CD4-positive, alpha-beta T cell treated with Interferon gamma for 1 hour (primary cell): ENCODE results near the gene SPRED2.

ENCODE experiments used
- DNase-seq: peaks from one replicate; pipeline ENCODE4 v3.0.0-alpha.2; 2020

The SPRED2 gene

GRCh38 chr2:65300134-65300760 is 132.2 kb downstream of the SPRED2 start:
- DNase-seq, result no peak

- DNase-seq, result no peak
These were observed 133.2 kb downstream of the SPRED2 start for GRCh38 chr2:65299246-65299645.

DNA sequence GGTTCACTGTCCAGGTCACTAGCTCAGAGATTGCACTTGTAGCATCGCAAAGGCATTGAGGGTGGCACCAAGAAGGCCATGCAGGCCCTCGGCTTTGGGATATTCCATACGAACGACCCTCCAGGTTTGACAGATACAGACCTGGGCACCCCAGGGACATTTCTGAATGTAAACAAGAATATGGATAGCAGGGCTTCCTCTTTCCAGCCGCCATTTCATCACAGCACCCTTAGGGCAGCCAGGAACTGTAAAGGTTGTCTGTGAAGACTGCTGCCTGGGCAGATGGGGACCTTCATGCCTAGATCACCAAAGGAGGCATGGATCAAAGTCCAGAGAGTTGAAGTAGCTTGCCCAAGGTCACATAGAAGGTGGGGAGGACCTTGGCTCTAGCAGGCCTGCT is 134.3 kb downstream of the SPRED2 start:
- no peak for DNase-seq

DNA sequence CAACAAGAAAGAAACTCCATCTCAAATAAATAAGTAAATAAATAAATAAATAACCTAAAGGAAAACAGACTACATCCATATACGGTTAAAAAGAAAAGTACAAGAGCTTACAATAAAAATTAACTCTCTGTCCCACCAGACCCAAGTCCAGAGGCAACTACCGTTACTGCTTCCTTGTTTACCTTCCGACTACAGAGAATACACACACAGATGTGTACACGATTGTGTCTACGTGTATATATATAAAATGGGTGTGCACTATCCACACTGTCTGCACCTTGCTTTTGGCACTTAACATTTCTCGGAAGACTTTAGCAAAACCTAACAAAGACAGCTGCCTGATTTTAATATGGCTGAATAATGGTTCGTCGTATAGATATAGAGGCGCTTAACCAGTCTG is 134.9 kb downstream of the SPRED2 start:
- no peak for DNase-seq

- no peak for DNase-seq
These were observed 135.4 kb downstream of the SPRED2 start for GRCh38 chr2:65296971-65297370.

- DNase-seq, result no peak
These were observed 137.7 kb downstream of the SPRED2 start for GRCh38 chr2:65294701-65295100.

- DNase-seq, result no peak
These were observed 138.3 kb downstream of the SPRED2 start for GRCh38 chr2:65294136-65294535.

DNA sequence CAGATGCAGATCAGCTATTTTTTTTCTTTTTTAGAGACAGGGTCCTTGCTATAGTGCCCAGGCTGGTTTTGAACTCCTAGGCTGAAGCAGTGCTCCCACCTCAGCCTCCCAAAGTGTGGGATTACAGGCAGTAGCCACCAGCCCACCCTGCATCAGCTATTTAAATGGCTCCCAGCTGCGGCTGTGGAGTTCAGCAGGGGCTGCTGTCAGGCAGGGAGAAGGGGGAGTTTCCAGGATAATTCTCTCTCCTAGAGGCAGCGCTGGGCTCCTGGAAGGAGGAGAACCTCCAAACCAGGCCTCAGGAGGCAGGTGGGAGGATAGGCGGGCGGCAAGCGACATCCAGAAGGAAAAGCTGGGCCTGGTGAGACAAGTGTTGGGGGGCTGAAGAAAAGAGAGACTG is 139.0 kb downstream of the SPRED2 start:
- DNase-seq, result no peak

- DNase-seq, result no peak
These were observed 139.9 kb downstream of the SPRED2 start for GRCh38 chr2:65292461-65293011.

- DNase-seq, result no peak
These were observed 140.3 kb downstream of the SPRED2 start for GRCh38 chr2:65292106-65292400.

- no peak for DNase-seq
These were observed 140.9 kb downstream of the SPRED2 start for GRCh38 chr2:65291216-65292105.

DNA sequence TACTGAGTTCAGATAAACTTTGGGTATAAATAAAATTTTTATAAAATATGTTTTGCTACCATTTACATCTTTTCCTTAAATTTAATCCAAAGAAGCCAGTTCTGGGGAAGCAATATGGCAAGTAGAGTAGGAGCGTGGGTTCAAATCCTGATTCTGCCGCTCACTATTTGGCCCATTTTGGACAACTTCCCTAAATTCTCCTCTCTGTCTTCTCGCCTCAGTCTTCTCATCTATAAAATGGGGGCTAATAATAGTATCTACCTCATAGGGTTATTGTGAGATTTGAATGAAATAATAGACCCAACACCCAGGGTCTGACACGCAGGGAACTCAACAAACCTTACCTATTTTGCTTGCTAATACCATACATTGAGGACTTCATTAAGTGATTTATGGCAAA is 145.0 kb downstream of the SPRED2 start:
- DNase-seq, result no peak

DNA sequence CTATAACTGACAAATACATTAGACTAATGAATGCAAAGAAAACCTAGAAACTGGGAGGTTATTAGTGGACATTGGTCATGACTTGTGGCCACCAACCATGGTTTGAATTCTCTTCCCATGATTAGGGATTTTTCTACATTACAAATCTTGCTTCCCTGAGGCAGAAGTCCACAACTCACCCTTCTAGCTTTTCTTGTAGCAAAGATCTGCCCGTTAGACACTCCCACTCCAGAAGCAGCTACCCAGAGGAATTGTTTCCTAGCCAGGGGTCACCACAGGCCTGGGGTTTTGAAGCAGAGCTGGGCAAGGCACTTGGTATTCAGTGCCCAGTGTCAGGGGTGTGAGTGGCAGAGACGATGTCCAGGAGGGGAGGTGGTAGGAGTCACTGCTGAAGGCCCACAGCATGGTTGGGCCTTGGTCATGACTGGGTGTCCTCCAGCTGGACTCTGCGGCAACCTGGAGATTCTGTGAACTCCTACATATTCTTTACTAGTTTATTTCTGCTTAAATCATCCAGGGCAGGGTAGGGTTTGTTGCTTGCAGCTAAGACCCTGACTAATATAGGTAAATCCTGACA is 149.8 kb downstream of the SPRED2 start:
- DNase-seq, result no peak

DNA sequence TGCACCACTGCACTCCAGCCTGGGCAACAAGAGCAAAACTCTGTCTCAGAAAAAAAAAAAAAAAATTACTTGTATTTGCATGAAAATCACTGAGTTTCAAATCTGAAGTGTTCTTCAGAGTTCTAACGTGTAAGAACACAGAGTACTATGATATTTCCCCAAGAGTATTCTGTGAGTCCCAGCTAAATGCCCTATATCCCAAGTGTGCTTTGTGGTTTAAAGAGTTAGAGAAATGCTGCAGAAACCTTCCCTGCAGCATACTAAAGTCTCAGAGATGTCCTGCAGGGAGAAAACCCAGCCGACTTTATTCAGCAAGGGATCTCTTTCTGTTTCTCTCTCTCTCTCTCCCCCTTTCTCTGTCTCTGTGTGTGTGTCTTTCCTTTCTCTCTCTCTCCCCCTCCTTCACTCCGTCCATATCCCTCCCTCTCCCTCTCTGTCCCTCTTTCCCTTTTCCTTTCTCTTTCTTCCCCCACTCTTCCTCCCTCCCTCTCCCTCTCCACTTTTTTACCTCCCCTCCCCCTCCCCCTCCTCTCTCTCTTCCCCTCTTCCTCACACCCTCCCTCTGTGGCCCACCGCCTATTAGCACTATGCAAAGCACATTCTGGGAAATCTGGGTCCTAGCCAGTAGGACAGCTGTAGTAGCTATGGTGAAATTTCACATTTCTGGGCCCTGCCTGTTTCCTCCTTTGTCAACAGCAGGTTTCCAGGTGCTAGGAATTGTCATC is 150.6 kb downstream of the SPRED2 start:
- no peak for DNase-seq

- DNase-seq, result no peak
These were observed 152.6 kb downstream of the SPRED2 start for GRCh38 chr2:65279756-65280155.

- DNase-seq, result no peak
These were observed 153.8 kb downstream of the SPRED2 start for GRCh38 chr2:65278531-65278981.

- DNase-seq, result no peak
These were observed 154.5 kb downstream of the SPRED2 start for GRCh38 chr2:65277791-65278483.

DNA sequence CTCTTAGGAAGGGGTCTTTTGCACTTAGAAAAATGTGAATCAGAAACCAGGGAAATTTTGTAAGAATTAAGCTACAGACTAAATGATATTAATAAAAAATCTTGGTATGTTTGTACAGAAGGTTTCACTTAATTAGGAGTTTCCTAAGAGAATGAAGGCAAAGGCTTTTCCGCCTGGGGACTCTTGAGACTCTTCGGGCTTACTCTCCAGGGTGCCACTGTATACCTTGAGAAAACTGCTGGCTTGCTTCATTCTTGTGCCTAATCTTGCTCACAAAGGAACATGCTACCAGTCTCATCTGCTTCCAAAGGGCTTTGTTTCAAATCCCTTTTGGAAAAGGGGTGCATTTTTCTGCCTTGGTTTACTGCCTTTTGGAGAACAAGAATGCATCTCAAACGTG is 155.3 kb downstream of the SPRED2 start:
- DNase-seq, result no peak

DNA sequence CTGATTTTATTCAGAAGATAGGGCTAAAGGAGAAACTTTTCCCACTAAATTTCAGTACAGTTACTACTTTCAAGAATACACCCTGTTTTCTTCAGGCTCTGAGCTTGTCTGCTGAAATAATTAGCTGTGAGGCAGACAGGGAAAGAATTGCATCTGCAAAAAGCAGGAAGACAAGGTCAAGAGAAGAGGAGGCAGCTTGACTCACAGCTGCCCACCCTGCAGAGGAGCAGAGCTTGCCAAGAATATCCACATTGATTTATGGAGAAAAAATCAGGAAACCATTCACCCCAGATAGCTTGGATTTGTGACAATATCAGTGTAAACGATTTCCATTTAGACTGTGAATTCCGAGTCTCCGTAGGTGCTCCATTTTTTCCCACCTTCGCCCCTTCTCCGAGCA is 155.8 kb downstream of the SPRED2 start:
- DNase-seq, result no peak

DNA sequence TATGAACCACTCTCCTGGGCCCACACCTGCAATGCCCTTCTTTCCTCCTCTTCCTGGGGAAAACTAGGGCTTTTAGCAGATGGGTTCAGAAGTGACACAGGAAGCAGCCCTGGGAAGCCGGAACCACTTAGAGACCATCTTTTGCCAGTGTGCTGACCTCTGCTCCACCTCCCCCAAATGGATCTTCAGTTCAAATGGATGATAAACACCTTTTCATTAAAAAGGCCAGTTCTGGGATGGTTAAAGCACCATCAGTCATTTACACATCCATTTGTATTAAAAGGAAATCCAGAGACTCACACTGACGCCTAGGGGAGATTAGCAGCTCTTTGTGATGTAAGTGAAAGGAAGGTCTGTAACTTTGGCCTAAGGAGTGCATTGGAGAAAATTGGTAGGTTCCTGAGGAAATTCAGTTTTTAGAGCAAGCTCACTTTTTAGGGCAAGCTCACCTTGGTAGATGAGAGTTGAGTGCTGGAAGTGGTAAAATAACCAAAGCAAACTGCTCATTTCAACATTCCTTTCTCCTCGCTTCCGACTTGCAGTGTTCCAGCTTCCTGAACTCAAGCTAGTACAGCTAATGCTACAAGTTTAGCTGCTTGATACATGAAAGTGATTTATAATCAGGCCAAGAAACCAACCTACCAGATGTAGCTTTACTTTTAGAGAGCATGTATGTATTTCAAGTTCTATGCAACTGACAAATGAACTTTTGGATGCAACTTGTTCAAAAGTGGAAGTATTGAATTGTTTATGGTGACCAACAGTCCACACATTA is 157.1 kb downstream of the SPRED2 start:
- DNase-seq, result no peak

DNA sequence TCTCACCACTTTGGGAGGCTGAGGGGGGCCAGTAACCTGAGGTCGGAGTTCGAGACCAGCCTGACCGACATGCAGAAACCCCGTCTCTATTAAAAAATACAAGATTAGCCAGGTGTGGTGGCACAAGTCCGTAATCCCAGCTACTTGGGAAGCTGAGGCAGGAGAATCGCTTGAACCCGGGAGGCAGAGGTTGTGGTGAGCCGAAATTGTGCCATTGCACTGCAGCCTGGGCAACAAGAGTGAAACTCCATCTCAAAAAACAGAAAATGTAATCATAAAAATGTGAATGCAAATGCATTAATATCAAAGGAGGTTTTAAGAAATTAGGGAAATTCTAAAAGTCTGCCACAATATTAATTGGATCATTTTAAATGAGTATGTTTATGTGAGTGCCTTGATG is 159.1 kb downstream of the SPRED2 start:
- no peak for DNase-seq

DNA sequence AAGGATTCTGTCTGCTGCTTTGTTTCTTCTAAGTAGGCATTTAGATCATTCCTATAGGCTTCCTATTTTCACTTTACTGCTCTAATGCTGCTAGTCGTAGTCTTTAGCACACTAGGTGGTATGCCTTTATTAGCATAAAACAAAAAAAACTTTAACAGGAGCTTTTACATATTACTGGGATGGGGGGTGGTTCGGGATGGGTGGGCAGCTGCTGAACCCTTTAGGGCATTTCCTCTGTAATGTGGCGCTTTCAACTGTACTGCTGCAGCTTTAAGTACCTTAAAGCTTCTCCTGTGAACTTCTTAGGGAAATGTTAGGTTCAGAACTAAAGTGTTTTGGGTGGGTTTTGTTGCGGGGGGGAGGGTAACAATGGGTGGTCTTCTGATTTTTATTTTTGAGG is 163.4 kb downstream of the SPRED2 start:
- no peak for DNase-seq
